Measurements from ENCODE around the gene CCDC6.
"Not testable (repeated sequence)": the region's sequence is repeated elsewhere in the genome, so short reads cannot be mapped to it uniquely, and the experiment has no call there.

The CCDC6 gene

GRCh38 chr10:59905731-59906416 is 482 bp downstream of the CCDC6 start:
- no peak for DNase-seq (ENCODE audit: low spot score)

- peak; percentile 70 for DNase-seq (ENCODE audit: low spot score)
Observed at GRCh38 chr10:59905066-59905730, 1.2 kb downstream of the CCDC6 start.

GRCh38 chr10:59904426-59905065 is 1.8 kb downstream of the CCDC6 start:
- DNase-seq (ENCODE audit: low spot score) = no peak

- no peak for DNase-seq (ENCODE audit: low spot score)
Observed at GRCh38 chr10:59903871-59904270, 2.5 kb downstream of the CCDC6 start.

GRCh38 chr10:59902016-59902415 is 4.3 kb downstream of the CCDC6 start:
- DNase-seq (ENCODE audit: low spot score) = no peak

GRCh38 chr10:59901470-59901869 is 4.9 kb downstream of the CCDC6 start:
- no peak for DNase-seq (ENCODE audit: low spot score)

GRCh38 chr10:59900048-59900727 is 6.2 kb downstream of the CCDC6 start:
- no peak for DNase-seq (ENCODE audit: low spot score)

- DNase-seq (ENCODE audit: low spot score) = no peak
Observed at GRCh38 chr10:59898125-59898835, 8.1 kb downstream of the CCDC6 start.

GRCh38 chr10:59896191-59896590 is 10.2 kb downstream of the CCDC6 start:
- no peak for DNase-seq (ENCODE audit: low spot score)

- no peak for DNase-seq (ENCODE audit: low spot score)
Observed at GRCh38 chr10:59895629-59896116, 10.7 kb downstream of the CCDC6 start.

GRCh38 chr10:59894114-59894513 is 12.2 kb downstream of the CCDC6 start:
- peak; percentile 55 for DNase-seq (ENCODE audit: low spot score)

GRCh38 chr10:59892697-59893096 is 13.7 kb downstream of the CCDC6 start:
- DNase-seq (ENCODE audit: low spot score) = no peak

- DNase-seq (ENCODE audit: low spot score) = no peak
Observed at GRCh38 chr10:59891936-59892335, 14.4 kb downstream of the CCDC6 start.

- no peak for DNase-seq (ENCODE audit: low spot score)
Observed at GRCh38 chr10:59891349-59891748, 15.0 kb downstream of the CCDC6 start.

GRCh38 chr10:59888781-59889435 is 17.4 kb downstream of the CCDC6 start:
- DNase-seq (ENCODE audit: low spot score) = no peak

- DNase-seq (ENCODE audit: low spot score) = no peak
Observed at GRCh38 chr10:59887972-59888640, 18.2 kb downstream of the CCDC6 start.

- no peak for DNase-seq (ENCODE audit: low spot score)
Observed at GRCh38 chr10:59887006-59887405, 19.4 kb downstream of the CCDC6 start.

- DNase-seq (ENCODE audit: low spot score) = no peak
Observed at GRCh38 chr10:59885430-59886134, 20.8 kb downstream of the CCDC6 start.

- not testable (repeated sequence) for DNase-seq (ENCODE audit: low spot score)
Observed at GRCh38 chr10:59884893-59885292, 21.5 kb downstream of the CCDC6 start.

GRCh38 chr10:59881640-59882039 is 24.7 kb downstream of the CCDC6 start:
- no peak for DNase-seq (ENCODE audit: low spot score)
